ENCODE data around the gene BPIFB6. TPM values are rescaled to one million over a fixed set of nuclear protein-coding genes. Genes with fewer than 3 reads are reported as not detected.

BPIFB6 gene
- total and polyA plus RNA-seq, 2 donors (not counting 3 experiments of a cell fraction or from before 2014, with no cell fraction given), result not detected

DNA sequence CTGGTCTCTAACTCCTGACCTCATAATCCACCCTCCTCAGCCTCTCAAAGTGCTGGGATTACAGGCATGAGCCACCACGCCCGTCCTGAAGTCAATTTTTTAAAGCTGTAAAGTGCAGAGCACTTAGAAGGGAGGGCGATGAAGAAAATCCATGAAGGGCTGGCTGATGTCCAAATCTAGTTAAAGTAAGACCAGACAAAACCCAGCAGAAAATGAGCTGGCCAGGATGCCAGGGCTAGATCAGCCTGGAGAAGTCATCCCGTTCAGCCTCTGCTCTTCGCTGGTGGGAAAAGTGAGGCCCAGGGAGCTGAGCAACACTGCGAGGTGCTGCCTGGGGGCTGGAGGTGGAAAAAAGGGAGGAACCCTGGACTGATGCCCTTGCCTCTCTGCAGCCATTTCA is 51.1 kb downstream of the BPIFB6 start:
- POLR2A ChIA-PET, result no interaction called here
- H3K9me3 ChIP-seq (replicated peaks; ENCODE audit: control insufficient read depth, insufficient read depth, low read length), result no peaks in the 10 kb centered on the region
- H3K36me3 ChIP-seq (ENCODE audit: control insufficient read depth in 2 of 2, extremely low read depth in 1 of 2, insufficient read depth in 2 of 2, low read length in 2 of 2), result no peaks in the 10 kb centered on the region
- no peak overlapping the region for H3K4me2 ChIP-seq (ENCODE audit: insufficient read depth, low read length)
- no peak overlapping the region for H3K27ac ChIP-seq (ENCODE audit: insufficient read depth, low read depth, low read length)
- intact Hi-C loops (cut with micrococcal nuclease), result no loop called here
- DNase-seq (ENCODE audit: low read depth, low spot score) (no peak), FAIRE-seq (no peak)
- no TSS peak for BruUV-seq (replicated peaks)
- H3K9ac ChIP-seq (replicated peaks; ENCODE audit: extremely low read depth, insufficient read depth, low read length), result no peak overlapping the region
- no peaks in the 10 kb centered on the region for H3K4me1 ChIP-seq (ENCODE audit: control insufficient read depth, extremely low read depth, insufficient read depth, low read length)
- H2AFZ ChIP-seq (ENCODE audit: low read depth, low read length), result no peak overlapping the region
- CTCF ChIA-PET, result no interaction called here
- no peaks in the 10 kb centered on the region for H4K20me1 ChIP-seq (replicated peaks; ENCODE audit: control insufficient read depth, extremely low read depth, insufficient read depth, low read length)
- no peaks in the 10 kb centered on the region for H3K9me1 ChIP-seq (replicated peaks; ENCODE audit: control insufficient read depth, extremely low read depth, insufficient read depth, low read length)
- no peaks in the 10 kb centered on the region for H3K79me2 ChIP-seq (ENCODE audit: control insufficient read depth, insufficient read depth, low read length)
- no peaks in the 10 kb centered on the region for H3K27me3 ChIP-seq (ENCODE audit: control insufficient read depth in 2 of 2, insufficient read depth in 2 of 2, low read length in 2 of 2)
- dilution Hi-C loops (cut with MboI; ENCODE audit: extremely low pct_ligation_motif_present, low sequenced_read_pairs), result no loop called here
- H3K4me3 ChIP-seq (replicated peaks in 1 of 3; ENCODE audit: insufficient read depth in 1 of 3, low read depth in 1 of 3, low read length in 3 of 3), result no peak overlapping the region
- TF ChIP-seq GATA2 (IDR thresholded peaks at IDR 0.05; ENCODE audit: insufficient read depth, insufficient read length, low read depth, low read length), result no peak
- TF ChIP-seq, protein P1, sequence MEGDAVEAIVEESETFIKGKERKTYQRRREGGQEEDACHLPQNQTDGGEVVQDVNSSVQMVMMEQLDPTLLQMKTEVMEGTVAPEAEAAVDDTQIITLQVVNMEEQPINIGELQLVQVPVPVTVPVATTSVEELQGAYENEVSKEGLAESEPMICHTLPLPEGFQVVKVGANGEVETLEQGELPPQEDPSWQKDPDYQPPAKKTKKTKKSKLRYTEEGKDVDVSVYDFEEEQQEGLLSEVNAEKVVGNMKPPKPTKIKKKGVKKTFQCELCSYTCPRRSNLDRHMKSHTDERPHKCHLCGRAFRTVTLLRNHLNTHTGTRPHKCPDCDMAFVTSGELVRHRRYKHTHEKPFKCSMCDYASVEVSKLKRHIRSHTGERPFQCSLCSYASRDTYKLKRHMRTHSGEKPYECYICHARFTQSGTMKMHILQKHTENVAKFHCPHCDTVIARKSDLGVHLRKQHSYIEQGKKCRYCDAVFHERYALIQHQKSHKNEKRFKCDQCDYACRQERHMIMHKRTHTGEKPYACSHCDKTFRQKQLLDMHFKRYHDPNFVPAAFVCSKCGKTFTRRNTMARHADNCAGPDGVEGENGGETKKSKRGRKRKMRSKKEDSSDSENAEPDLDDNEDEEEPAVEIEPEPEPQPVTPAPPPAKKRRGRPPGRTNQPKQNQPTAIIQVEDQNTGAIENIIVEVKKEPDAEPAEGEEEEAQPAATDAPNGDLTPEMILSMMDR (IDR thresholded peaks at IDR 0.05; ENCODE audit: extremely low read depth in 1 of 2, insufficient read depth in 1 of 2, low read depth in 1 of 2, low read length in 2 of 2), result no peak
- TF ChIP-seq FOS (IDR thresholded peaks at IDR 0.05; ENCODE audit: borderline replicate concordance, insufficient read depth, low read length), result no peak
- TF ChIP-seq POLR2AphosphoS5 (IDR thresholded peaks at IDR 0.05; ENCODE audit: insufficient read depth, low read depth, low read length), result no peak
- no peak for TF ChIP-seq EZH2 (IDR thresholded peaks at IDR 0.05; ENCODE audit: borderline replicate concordance, low read depth, low read length, severe bottlenecking)
- TF ChIP-seq JUN (IDR thresholded peaks at IDR 0.05; ENCODE audit: borderline replicate concordance, insufficient read depth, insufficient read length, low read depth), result no peak
- TF ChIP-seq POLR2A (IDR thresholded peaks at IDR 0.05; ENCODE audit: low read depth, low read length), result no peak
- no peak for TF ChIP-seq MYC (IDR thresholded peaks at IDR 0.05; ENCODE audit: low read depth, low read length)
- TF ChIP-seq MAX (IDR thresholded peaks at IDR 0.05; ENCODE audit: insufficient read depth, insufficient read length), result no peak

Data from endothelial cell of umbilical vein (primary cell).